SK-N-MC (cell line): ENCODE data around the gene ZNF274.

ENCODE experiments used
- EZH2 ChIP-seq: fragments of 200-600 bp; sonication (generic); IDR thresholded peaks from one replicate; pipeline ENCODE4 v1.6.1; 2017; ENCODE audit warnings: antibody characterized with exemption
- FOXP2 ChIP-seq: optimal IDR thresholded peaks from 2 replicates; pipeline ENCODE3; 2011; ENCODE audit warnings: mild to moderate bottlenecking, moderate library complexity; ENCODE audit not compliant: insufficient read depth; ENCODE audit errors: extremely low read length, control extremely low read depth
- POLR2AphosphoS5 ChIP-seq: IDR thresholded peaks from 2 replicates; pipeline ENCODE4 v1.6.1; 2012; ENCODE audit warnings: mild to moderate bottlenecking, low read depth, low read length, borderline replicate concordance

- no peak for TF ChIP-seq POLR2AphosphoS5
- TF ChIP-seq EZH2 = no peak
- TF ChIP-seq FOXP2 = no peak
These were observed 80.0 kb downstream of the ZNF274 start for GRCh38 chr19:58262922-58263296.
